B cell (primary cell): ENCODE results near the gene CCND2.

ENCODE experiments used
- CTCF ChIP-seq: fragments of 200-600 bp; IDR thresholded peaks from one replicate; pipeline ENCODE4 v1.8.0; 2022; ENCODE audit warnings: antibody characterized with exemption, mild to moderate bottlenecking
- EZH2 ChIP-seq: IDR thresholded peaks from 2 replicates; pipeline ENCODE4 v1.6.1; 2012; ENCODE audit warnings: borderline replicate concordance, low read depth, mild to moderate bottlenecking, moderate library complexity, low read length; ENCODE audit not compliant: insufficient read depth, poor library complexity, severe bottlenecking

DNA sequence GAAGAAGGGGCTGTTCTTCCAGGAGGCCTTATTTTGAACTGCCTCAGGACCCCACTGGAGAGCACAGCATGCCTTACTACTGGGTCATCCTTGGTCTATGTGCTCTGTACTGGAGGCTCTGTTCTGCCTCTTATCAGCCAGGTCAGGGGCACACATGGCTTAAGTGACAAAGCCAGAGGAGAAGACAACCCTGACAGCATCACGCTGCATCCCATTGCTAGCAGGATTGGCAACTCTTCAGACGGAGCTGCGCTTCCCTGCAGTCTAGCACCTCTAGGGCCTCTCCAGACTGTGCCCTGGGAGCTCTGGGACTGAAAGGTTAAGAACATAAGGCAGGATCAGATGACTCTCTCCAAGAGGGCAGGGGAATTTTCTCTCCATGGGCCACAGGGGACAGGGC is 30.2 kb downstream of the CCND2 start:
- no peak for TF ChIP-seq CTCF
- no peak for TF ChIP-seq EZH2
